PC-3 (cell line): ENCODE measurements around the gene RTN4RL1.

Experiments
- CTCF ChIP-seq: fragments of 300-600 bp; sonication (generic); conservative IDR thresholded peaks from 2 replicates; pipeline ENCODE4 v1.5.1; 2017; ENCODE audit warnings: antibody characterized with exemption, low read depth, mild to moderate bottlenecking, low read length
- EZH2phosphoT487 ChIP-seq: fragments of 300-600 bp; sonication (generic); IDR thresholded peaks from 2 replicates; pipeline ENCODE4 v1.6.1; 2018; ENCODE audit warnings: mild to moderate bottlenecking, antibody characterized with exemption, low read length, borderline replicate concordance

GRCh38 chr17:1918346-1919162 lies 106.6 kb downstream of the RTN4RL1 start:
- TF ChIP-seq CTCF, result no peak
- TF ChIP-seq EZH2phosphoT487, result no peak
